GM12878 (cell line): ENCODE data around the gene DPPA3. TPM values are rescaled to one million over a fixed set of nuclear protein-coding genes. Genes with fewer than 3 reads are reported as not detected.

Source experiments
- ATAC-seq: fragments of 200-7000 bp; cut with Tn5 transposase; 3 replicates; pipeline ENCODE4 v1.9.1; 2020; ENCODE audit warnings: mild to moderate bottlenecking, moderate library complexity
- BruUV-seq: library from RNA; stranded (reverse); fragments of 400-500 nt; replicated peaks from 2 replicates; lab custom pipeline; 2021; lab: Mats Ljungman, UMichigan
- CTCF ChIA-PET: fragments of 300-600 bp; sonication (Branson Sonifier 250); formaldehyde crosslinking; extraction: SDS; loops from one replicate; lab custom pipeline; 2021; ENCODE audit warnings: inconsistent platforms; lab: Yijun Ruan, JAX
- POLR2A ChIA-PET: fragments of 350-600 bp; formaldehyde crosslinking; extraction: SDS; loops from one replicate; lab custom pipeline; 2021; ENCODE audit warnings: inconsistent platforms; lab: Charles Lee
- RAD21 ChIA-PET: fragments of 300-600 bp; sonication (Branson Sonifier 250); formaldehyde crosslinking; loops from one replicate; lab custom pipeline; 2023; ENCODE audit warnings: antibody characterized with exemption; ENCODE audit not compliant: unreplicated experiment; lab: Charles Lee
- SMC1A ChIA-PET: fragments of 300-600 bp; sonication (Branson Sonifier 250); formaldehyde crosslinking; loops from one replicate; lab custom pipeline; 2023; ENCODE audit not compliant: unreplicated experiment, uncharacterized antibody; lab: Charles Lee
- DNase-seq: peaks from one replicate; pipeline ENCODE4 v3.0.0-alpha.2; 2011; ENCODE audit warnings: low read depth, low spot score
- FAIRE-seq: peaks from 3 replicates; lab custom pipeline; 2011; peaks lifted over from hg19 to GRCh38; lab: Jason Lieb, UNC
- H2AFZ ChIP-seq: 2 replicates; pipeline ENCODE4 v1.6.0; 2011; ENCODE audit warnings: low read depth, low read length, control low read depth; ENCODE audit not compliant: control insufficient read depth
- H3K27ac ChIP-seq: 2 replicates; pipeline ENCODE4 v1.5.1; 2011; ENCODE audit warnings: control low read depth; ENCODE audit not compliant: control insufficient read depth, insufficient read depth
- H3K27me3 ChIP-seq, 2 experiments: replicated peaks in 1 of 2; 2 replicates each; pipeline versions ENCODE4 v1.6.0 to v1.6.1; 2011; ENCODE audit warnings: low read length in 1 of 2; ENCODE audit not compliant: control insufficient read depth in 2 of 2, insufficient read depth in 2 of 2
- H3K36me3 ChIP-seq, 2 experiments: 2 replicates each; pipeline ENCODE4 v1.5.1; 2011; ENCODE audit warnings: low read length in 1 of 2; ENCODE audit not compliant: control insufficient read depth in 2 of 2, insufficient read depth in 2 of 2
- H3K4me1 ChIP-seq: 2 replicates; pipeline ENCODE4 v1.6.1; 2011; ENCODE audit warnings: mild to moderate bottlenecking, low read length, moderate library complexity, mixed read lengths; ENCODE audit not compliant: control insufficient read depth, insufficient read depth
- H3K4me2 ChIP-seq: 2 replicates; pipeline ENCODE4 v1.6.0; 2011; ENCODE audit warnings: control low read depth; ENCODE audit not compliant: control insufficient read depth, insufficient read depth
- H3K4me3 ChIP-seq: fragments of 200-600 bp; sonication (generic); 2 replicates; pipeline ENCODE4 v1.5.1; 2016
- H3K79me2 ChIP-seq: 2 replicates; pipeline ENCODE4 v1.6.0; 2011; ENCODE audit warnings: low read length; ENCODE audit not compliant: control insufficient read depth, insufficient read depth
- H3K9ac ChIP-seq: 2 replicates; pipeline ENCODE4 v1.8.0; 2011; ENCODE audit warnings: low read length, control low read depth, mixed read lengths; ENCODE audit not compliant: control insufficient read depth, insufficient read depth
- H3K9me3 ChIP-seq: replicated peaks from 3 replicates; pipeline ENCODE4 v1.5.1; 2011; ENCODE audit warnings: mild to moderate bottlenecking, low read length; ENCODE audit not compliant: control insufficient read depth, insufficient read depth
- H4K20me1 ChIP-seq: 2 replicates; pipeline ENCODE4 v1.6.0; 2011; ENCODE audit not compliant: control insufficient read depth, insufficient read depth
- CBFB ChIP-seq: IDR thresholded peaks from 2 replicates; pipeline ENCODE4 v1.6.1; 2016; ENCODE audit warnings: antibody characterized with exemption, low read depth
- LARP7 ChIP-seq: fragments of 450-650 bp; IDR thresholded peaks from 2 replicates; pipeline ENCODE4 v1.6.1; 2017; ENCODE audit warnings: mild to moderate bottlenecking
- NFXL1 ChIP-seq: fragments of 450-650 bp; IDR thresholded peaks from 2 replicates; pipeline ENCODE4 v1.6.1; 2017; ENCODE audit warnings: antibody characterized with exemption, mild to moderate bottlenecking, borderline replicate concordance
- NFYB ChIP-seq: IDR thresholded peaks from 2 replicates; pipeline ENCODE4 v1.6.1; 2011; ENCODE audit warnings: low read depth, mild to moderate bottlenecking, low read length, improper control_type of control experiment, moderate library complexity; ENCODE audit not compliant: insufficient read depth
- POLR2A ChIP-seq: IDR thresholded peaks from 2 replicates; pipeline ENCODE4 v1.6.1; 2011; ENCODE audit warnings: low read depth, mild to moderate bottlenecking, low read length
- PRDM15 ChIP-seq: fragments of 450-650 bp; formaldehyde crosslinking; IDR thresholded peaks from 2 replicates; pipeline ENCODE4 v1.4.0; 2020; ENCODE audit warnings: mild to moderate bottlenecking, moderate library complexity
- RAD51 ChIP-seq: fragments of 450-650 bp; IDR thresholded peaks from 2 replicates; pipeline ENCODE4 v1.6.1; 2016; ENCODE audit warnings: moderate library complexity, mild to moderate bottlenecking, inconsistent platforms
- RBBP5 ChIP-seq: fragments of 200-600 bp; sonication (generic); conservative IDR thresholded peaks from 2 replicates; pipeline ENCODE4 v1.6.1; 2016
- ZNF384 ChIP-seq: IDR thresholded peaks from 2 replicates; pipeline ENCODE4 v1.6.1; 2012; ENCODE audit warnings: low read depth, mild to moderate bottlenecking, low read length, improper control_type of control experiment, borderline replicate concordance
- WGBS: methylation state at CpG from one replicate; pipeline ENCODE4 v1.1.6; 2016; ENCODE audit warnings: low lambda C conversion rate; ENCODE audit not compliant: insufficient replicate concordance, insufficient coverage; ENCODE audit errors: missing lambda C conversion rate; 5-methylcytosine and 5-hydroxymethylcytosine counted together
- in situ Hi-C: fragments of 300-500 bp; cut with MboI; formaldehyde crosslinking; loops from 9 replicates; pipeline ENCODE4 v1.14.3; 2018; ENCODE audit warnings: mixed read lengths
- intact Hi-C: fragments of 100-400 bp; cut with micrococcal nuclease; formaldehyde crosslinking; loops from one replicate; pipeline ENCODE4 v1.14.2; 2022; ENCODE audit not compliant: unreplicated experiment
- polyA plus RNA-seq, 11 experiments: library from polyadenylated mRNA; depleted of rRNA in 4 of 11; unstranded in 6 of 11; stranded (reverse) in 5 of 11; fragments of >200 nt; fragmentation: Nextera tagmentation in 4 of 11; fragmentation: Illumina TruSeq in 1 of 11; extraction: Ambion mirVana in 4 of 11; extraction: Trizol in 1 of 11; gene quantifications; 1 replicate in 1 of 11; 2 replicates in 10 of 11; pipeline versions ENCODE4 v1.2.1 to v1.2.3, GENCODE V29; 2011 to 2016; ENCODE audit warnings: inconsistent platforms in 2 of 11, missing spikeins in 2 of 11, low read depth in 1 of 11
- total RNA-seq, 4 experiments: library from RNA; depleted of rRNA in 3 of 4; stranded (reverse); fragments of >200 nt in 3 of 4; fragmentation: Illumina TruSeq in 1 of 4; extraction: Trizol in 1 of 4; gene quantifications; 2 replicates each; pipeline versions ENCODE4 v1.2.1 to v1.2.3, GENCODE V29; 2013 to 2021
- TF ChIP-seq, protein P1 (sequence below): fragments of 150-350 bp; IDR thresholded peaks from 2 replicates; pipeline ENCODE4 v1.6.1; 2016; ENCODE audit warnings: low read depth, low read length

Gene DPPA3
- total and polyA plus RNA-seq, 10 of the 15 experiments (the other 5 are each of a cell fraction or from before 2014, with no cell fraction given): 0.05 TPM; not detected in 9

- H3K79me2 ChIP-seq: no peaks in the 10 kb centered on the region
- RAD21 ChIA-PET: no interaction called here
- TF ChIP-seq PRDM15 (CRISPR knock-in tag): no peak
- no peak for TF ChIP-seq RAD51
- TF ChIP-seq ZNF384: no peak
- TF ChIP-seq LARP7: no peak
- no peak for TF ChIP-seq CBFB
- no peak for TF ChIP-seq NFYB
- no peak for TF ChIP-seq NFXL1
- TF ChIP-seq, protein P1, sequence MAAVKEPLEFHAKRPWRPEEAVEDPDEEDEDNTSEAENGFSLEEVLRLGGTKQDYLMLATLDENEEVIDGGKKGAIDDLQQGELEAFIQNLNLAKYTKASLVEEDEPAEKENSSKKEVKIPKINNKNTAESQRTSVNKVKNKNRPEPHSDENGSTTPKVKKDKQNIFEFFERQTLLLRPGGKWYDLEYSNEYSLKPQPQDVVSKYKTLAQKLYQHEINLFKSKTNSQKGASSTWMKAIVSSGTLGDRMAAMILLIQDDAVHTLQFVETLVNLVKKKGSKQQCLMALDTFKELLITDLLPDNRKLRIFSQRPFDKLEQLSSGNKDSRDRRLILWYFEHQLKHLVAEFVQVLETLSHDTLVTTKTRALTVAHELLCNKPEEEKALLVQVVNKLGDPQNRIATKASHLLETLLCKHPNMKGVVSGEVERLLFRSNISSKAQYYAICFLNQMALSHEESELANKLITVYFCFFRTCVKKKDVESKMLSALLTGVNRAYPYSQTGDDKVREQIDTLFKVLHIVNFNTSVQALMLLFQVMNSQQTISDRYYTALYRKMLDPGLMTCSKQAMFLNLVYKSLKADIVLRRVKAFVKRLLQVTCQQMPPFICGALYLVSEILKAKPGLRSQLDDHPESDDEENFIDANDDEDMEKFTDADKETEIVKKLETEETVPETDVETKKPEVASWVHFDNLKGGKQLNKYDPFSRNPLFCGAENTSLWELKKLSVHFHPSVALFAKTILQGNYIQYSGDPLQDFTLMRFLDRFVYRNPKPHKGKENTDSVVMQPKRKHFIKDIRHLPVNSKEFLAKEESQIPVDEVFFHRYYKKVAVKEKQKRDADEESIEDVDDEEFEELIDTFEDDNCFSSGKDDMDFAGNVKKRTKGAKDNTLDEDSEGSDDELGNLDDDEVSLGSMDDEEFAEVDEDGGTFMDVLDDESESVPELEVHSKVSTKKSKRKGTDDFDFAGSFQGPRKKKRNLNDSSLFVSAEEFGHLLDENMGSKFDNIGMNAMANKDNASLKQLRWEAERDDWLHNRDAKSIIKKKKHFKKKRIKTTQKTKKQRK: no peak
- TF ChIP-seq RBBP5: no peak
- no peak for TF ChIP-seq POLR2A
- TF ChIP-seq, all 136 proteins: peak for 0
- Histone ChIP-seq H4K20me1 (no peaks in the 10 kb centered on the region), H3K4me3 (no peak overlapping the region), H3K36me3 (no peaks in the 10 kb centered on the region), H3K27ac (no peak overlapping the region), H3K4me2 (no peak overlapping the region), H3K9ac (no peak overlapping the region), H3K27me3 (no peaks in the 10 kb centered on the region), H2AFZ (no peak overlapping the region), H3K4me1 (peaks cover 11% of the 10 kb centered on the region; the same call in 1 of the 2 replicates), H3K9me3 (no peaks in the 10 kb centered on the region)
- DNase-seq (no peak), FAIRE-seq (no peak), ATAC-seq (no peak)
- no TSS peak for BruUV-seq
- SMC1A ChIA-PET: no interaction called here
- WGBS: 50% methylated on average over 2 of the region's 2 CpGs
- CTCF ChIA-PET: no interaction called here
- in situ Hi-C loops: no loop called here
- intact Hi-C loops: no loop called here
- POLR2A ChIA-PET: no interaction called here
Measured at GRCh38 chr12:7756993-7757392, 45.8 kb downstream of the DPPA3 start.
